ENCODE results near the gene BUB1.
"Not testable (repeated sequence)": the region's sequence is repeated elsewhere in the genome, so short reads cannot be mapped to it uniquely, and the experiment has no call there.

DNA sequence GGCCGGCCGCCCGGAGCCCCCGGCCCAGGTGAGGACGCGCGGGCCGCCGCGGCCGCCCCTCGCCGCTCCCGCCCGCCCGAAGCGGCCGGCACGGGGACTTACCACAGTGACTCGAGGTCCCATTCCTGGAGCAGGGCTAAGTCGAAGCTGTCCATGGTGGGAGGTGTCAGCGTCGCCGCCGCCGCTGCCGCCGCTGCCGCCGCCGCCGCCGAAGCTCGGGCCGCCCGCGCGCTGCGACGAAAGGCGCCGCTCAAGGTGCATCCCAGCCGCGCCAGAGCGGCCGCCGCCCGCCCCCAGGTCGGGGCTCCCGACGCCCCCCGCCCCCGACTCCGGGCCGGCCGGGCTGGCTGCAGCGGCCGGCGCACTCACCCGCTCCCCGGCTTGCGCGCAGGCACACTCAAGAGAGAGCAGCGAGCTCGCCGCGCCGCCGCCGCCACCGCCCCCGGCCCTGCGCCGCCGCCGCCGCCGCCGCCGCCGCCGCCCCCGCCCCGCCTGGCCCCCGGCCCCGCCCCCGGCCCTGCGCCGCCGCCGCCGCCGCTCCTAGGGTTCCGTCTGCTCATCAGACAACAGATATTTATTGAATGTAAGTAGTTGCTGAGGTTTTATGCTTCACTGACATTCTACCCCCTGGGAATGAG, 67.1 kb downstream of the BUB1 start:
- not testable (repeated sequence) for TF ChIP-seq CTCF (IDR thresholded peaks at IDR 0.05 in 2 of 3, conservative IDR thresholded peaks at IDR 0.05 in 1 of 3; ENCODE audit: borderline replicate concordance in 1 of 3, insufficient read depth in 1 of 3, low read depth in 2 of 3, low read length in 2 of 3); YY1 (IDR thresholded peaks at IDR 0.05; ENCODE audit: extremely low read depth, insufficient replicate concordance, low read depth, low read length); RAD21 (IDR thresholded peaks at IDR 0.05; ENCODE audit: low read depth); POLR2A (IDR thresholded peaks at IDR 0.05; ENCODE audit: borderline replicate concordance, extremely low read depth, insufficient read depth, insufficient read length); EGR1 (IDR thresholded peaks at IDR 0.05; ENCODE audit: low read depth); SRF (IDR thresholded peaks at IDR 0.05; ENCODE audit: low read depth); CBX3 (IDR thresholded peaks at IDR 0.05; ENCODE audit: low read depth); EZH2 (IDR thresholded peaks at IDR 0.05); ZFX (IDR thresholded peaks at IDR 0.05); EZH2phosphoT487 (IDR thresholded peaks at IDR 0.05; ENCODE audit: borderline replicate concordance); POLR2AphosphoS5 (IDR thresholded peaks at IDR 0.05; ENCODE audit: low read depth, low read length); JUND (IDR thresholded peaks at IDR 0.05); TCF7L2 (IDR thresholded peaks at IDR 0.05; ENCODE audit: borderline replicate concordance, extremely low read depth, insufficient read depth, insufficient read length)
- TF ChIP-seq, protein P1, sequence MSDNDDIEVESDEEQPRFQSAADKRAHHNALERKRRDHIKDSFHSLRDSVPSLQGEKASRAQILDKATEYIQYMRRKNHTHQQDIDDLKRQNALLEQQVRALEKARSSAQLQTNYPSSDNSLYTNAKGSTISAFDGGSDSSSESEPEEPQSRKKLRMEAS (IDR thresholded peaks at IDR 0.05) = not testable (repeated sequence)
